IMR-90 (cell line): ENCODE results near the gene SETX. TPM values are rescaled to one million over a fixed set of nuclear protein-coding genes. Genes with fewer than 3 reads are reported as not detected.

Experiments
- ATAC-seq: fragments of 200-7000 bp; cut with Tn5 transposase; 2 replicates; pipeline ENCODE4 v1.9.1; 2020; ENCODE audit warnings: low read depth, mild to moderate bottlenecking, moderate library complexity
- BruUV-seq: library from RNA; stranded (reverse); fragments of 400-500 nt; replicated peaks from 2 replicates; lab custom pipeline; 2021; lab: Mats Ljungman, UMichigan
- CTCF ChIA-PET: fragments of 300-600 bp; formaldehyde crosslinking; extraction: SDS; loops from one replicate; lab custom pipeline; 2021; ENCODE audit warnings: antibody characterized with exemption; lab: Yijun Ruan, JAX
- POLR2A ChIA-PET: fragments of 300-600 bp; sonication (Branson Sonifier 250); formaldehyde crosslinking; loops from one replicate; lab custom pipeline; 2022; ENCODE audit warnings: antibody characterized with exemption; ENCODE audit not compliant: unreplicated experiment; lab: Charles Lee
- DNase-seq: peaks from one replicate; pipeline ENCODE4 v3.0.0; 2013
- H2AFZ ChIP-seq: replicated peaks from 2 replicates; pipeline ENCODE3; 2013; ENCODE audit warnings: low read length, mild to moderate bottlenecking; ENCODE audit not compliant: poor library complexity
- H2AK5ac ChIP-seq: 2 replicates; pipeline ENCODE4 v1.6.1; 2013; ENCODE audit warnings: low read depth, low read length, inconsistent platforms
- H2AK9ac ChIP-seq: replicated peaks from 2 replicates; pipeline ENCODE3; 2013; ENCODE audit warnings: mild to moderate bottlenecking, low read depth, low read length, moderate library complexity; ENCODE audit not compliant: poor library complexity
- H2BK120ac ChIP-seq: 2 replicates; pipeline ENCODE4 v1.6.1; 2013; ENCODE audit warnings: low read depth, low read length, inconsistent platforms
- H2BK15ac ChIP-seq: 3 replicates; pipeline ENCODE4 v1.6.1; 2013; ENCODE audit warnings: low read depth, low read length, inconsistent platforms
- H2BK20ac ChIP-seq: 2 replicates; pipeline ENCODE4 v1.6.1; 2013; ENCODE audit warnings: low read depth, mild to moderate bottlenecking, inconsistent platforms, low read length, moderate library complexity
- H2BK5ac ChIP-seq: 2 replicates; pipeline ENCODE4 v1.6.1; 2013; ENCODE audit warnings: mild to moderate bottlenecking, low read depth, low read length, inconsistent platforms; ENCODE audit not compliant: poor library complexity, severe bottlenecking
- H3K14ac ChIP-seq: replicated peaks from 2 replicates; pipeline ENCODE4 v1.6.1; 2013; ENCODE audit warnings: low read depth, low read length, inconsistent platforms
- H3K18ac ChIP-seq: 2 replicates; pipeline ENCODE4 v1.6.1; 2013; ENCODE audit warnings: low read depth, low read length, control low read depth
- H3K23ac ChIP-seq: 2 replicates; pipeline ENCODE4 v1.6.1; 2013; ENCODE audit warnings: low read depth, low read length, inconsistent platforms
- H3K27ac ChIP-seq: 2 replicates; pipeline ENCODE4 v1.5.1; 2013; ENCODE audit warnings: mild to moderate bottlenecking, control low read depth, low read length; ENCODE audit not compliant: insufficient read depth
- H3K27me3 ChIP-seq: 2 replicates; pipeline ENCODE4 v1.6.1; 2013; ENCODE audit warnings: low read length; ENCODE audit not compliant: control insufficient read depth, insufficient read depth
- H3K36me3 ChIP-seq: 2 replicates; pipeline ENCODE4 v1.6.1; 2013; ENCODE audit warnings: low read length, mixed read lengths; ENCODE audit not compliant: control insufficient read depth, insufficient read depth
- H3K4ac ChIP-seq: 2 replicates; pipeline ENCODE4 v1.6.1; 2013; ENCODE audit warnings: low read depth, low read length, inconsistent platforms
- H3K4me1 ChIP-seq: 2 replicates; pipeline ENCODE4 v1.6.1; 2013; ENCODE audit warnings: low read length, mixed read lengths; ENCODE audit not compliant: control insufficient read depth, insufficient read depth
- H3K4me2 ChIP-seq: 2 replicates; pipeline ENCODE4 v1.6.1; 2013; ENCODE audit warnings: low read depth, mild to moderate bottlenecking, control low read depth, low read length, moderate library complexity
- H3K4me3 ChIP-seq: 2 replicates; pipeline ENCODE4 v1.5.1; 2013; ENCODE audit warnings: low read depth, mild to moderate bottlenecking, control low read depth, low read length, moderate library complexity; ENCODE audit not compliant: insufficient read depth
- H3K56ac ChIP-seq: 2 replicates; pipeline ENCODE4 v1.6.1; 2013; ENCODE audit warnings: low read length, inconsistent platforms; ENCODE audit not compliant: insufficient read depth; ENCODE audit errors: extremely low read depth
- H3K79me1 ChIP-seq, 2 experiments: 2 replicates each; pipeline ENCODE4 v1.6.1; 2013; ENCODE audit warnings: low read length in 2 of 2, inconsistent platforms in 1 of 2, low read depth in 1 of 2
- H3K9ac ChIP-seq: 2 replicates; pipeline ENCODE4 v1.6.1; 2013; ENCODE audit warnings: low read depth, low read length, control low read depth
- H3K9me1 ChIP-seq: 2 replicates; pipeline ENCODE4 v1.6.1; 2013; ENCODE audit warnings: low read length, inconsistent platforms; ENCODE audit not compliant: insufficient read depth
- H3K9me3 ChIP-seq: 2 replicates; pipeline ENCODE4 v1.6.1; 2013; ENCODE audit warnings: low read length; ENCODE audit not compliant: control insufficient read depth, insufficient read depth
- H4K20me1 ChIP-seq: 2 replicates; pipeline ENCODE4 v1.6.1; 2013; ENCODE audit warnings: low read length, inconsistent platforms; ENCODE audit not compliant: insufficient read depth
- H4K5ac ChIP-seq: 2 replicates; pipeline ENCODE4 v1.6.1; 2013; ENCODE audit warnings: mild to moderate bottlenecking, low read depth, low read length, control low read depth
- H4K8ac ChIP-seq, 2 experiments: 2 replicates each; pipeline ENCODE4 v1.6.1; 2013; ENCODE audit warnings: low read depth in 2 of 2, low read length in 2 of 2, control low read depth in 1 of 2, inconsistent platforms in 1 of 2
- H4K91ac ChIP-seq: 2 replicates; pipeline ENCODE4 v1.6.1; 2013; ENCODE audit warnings: low read depth, low read length, inconsistent platforms; ENCODE audit not compliant: insufficient read depth
- WGBS, 2 experiments: methylation state at CpG; one replicate each; pipeline versions ENCODE4 v1.1.5 to v1.1.7; 2013; ENCODE audit warnings: missing lambda C conversion rate in 2 of 2; ENCODE audit not compliant: insufficient read length in 1 of 2; ENCODE audit errors: extremely low coverage in 2 of 2; 5-methylcytosine and 5-hydroxymethylcytosine counted together
- dilution Hi-C: fragments of 300-500 bp; cut with HindIII; formaldehyde crosslinking; loops from one replicate; pipeline ENCODE4 v1.14.3; 2018; ENCODE audit warnings: low sequenced_read_pairs; ENCODE audit not compliant: unreplicated experiment
- in situ Hi-C: fragments of 300-500 bp; cut with MboI; formaldehyde crosslinking; loops from 3 replicates; pipeline ENCODE4 v1.14.3; 2019; ENCODE audit warnings: low sequenced_read_pairs, inconsistent platforms, mixed read lengths
- intact Hi-C: fragments of 100-400 bp; cut with micrococcal nuclease; formaldehyde crosslinking; loops from 2 replicates; pipeline ENCODE4 v1.10.0; 2022
- polyA plus RNA-seq, 3 experiments: library from polyadenylated mRNA; depleted of rRNA; stranded (reverse); fragments of >200 nt; gene quantifications; 2 replicates each; pipeline ENCODE4 v1.2.3, GENCODE V29; 2012; ENCODE audit warnings: low replicate concordance in 1 of 3
- total RNA-seq: library from RNA; depleted of rRNA; stranded (reverse); fragments of >200 nt; gene quantifications from 2 replicates; pipeline ENCODE4 v1.2.3, GENCODE V29; 2012
- TF ChIP-seq, protein P1 (sequence below): fragments of 150-350 bp; IDR thresholded peaks from 2 replicates; pipeline ENCODE4 v1.6.1; 2017; ENCODE audit warnings: mild to moderate bottlenecking, antibody characterized with exemption, low read length, low read depth
- TF ChIP-seq, protein P2 (sequence below): conservative IDR thresholded peaks from 2 replicates; pipeline ENCODE4 v1.5.1; 2012; ENCODE audit warnings: mild to moderate bottlenecking, low read depth, low read length, improper control_type of control experiment

SETX gene
- total and polyA plus RNA-seq, 2 of the 4 experiments (the other 2 are of a cell fraction): 13.1 to 55.0 TPM

DNA sequence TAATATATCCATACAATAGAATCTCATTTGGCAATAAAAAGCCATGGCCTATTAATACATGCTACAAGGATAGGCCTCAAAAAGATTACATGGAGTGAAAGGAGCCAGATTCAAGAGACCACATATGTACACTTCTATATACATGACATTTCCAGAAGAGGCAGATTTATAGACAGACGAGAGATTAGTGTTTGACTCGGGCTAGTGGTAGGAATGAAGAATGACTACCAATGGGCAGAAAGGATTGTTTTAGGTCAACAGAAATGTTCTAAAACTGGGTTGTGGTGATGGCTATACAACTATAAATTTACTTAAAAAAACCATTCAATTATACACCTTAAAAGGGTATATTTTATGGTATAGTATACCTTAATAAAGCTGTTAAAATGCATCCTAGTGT, 41.9 kb downstream of the SETX start:
- dilution Hi-C loops: no loop called here
- Histone ChIP-seq H3K23ac (no peak overlapping the region), H2AK5ac (no peak overlapping the region), H2AK9ac (no peak overlapping the region), H3K79me1 (peaks cover 36 to 50% of the 10 kb centered on the region in 2 experiments), H3K4me1 (no peaks in the 10 kb centered on the region), H4K91ac (no peak overlapping the region), H3K4me2 (no peak overlapping the region), H3K27me3 (no peaks in the 10 kb centered on the region), H3K14ac (no peak overlapping the region), H4K8ac (no peak overlapping the region), H3K4me3 (no peak overlapping the region), H4K20me1 (peaks cover 27% of the 10 kb centered on the region; the same call in 1 of the 2 replicates), H3K36me3 (peaks cover 27% of the 10 kb centered on the region), H2BK5ac (no peak overlapping the region), H3K18ac (no peak overlapping the region), H3K9ac (no peak overlapping the region), H4K5ac (no peak overlapping the region), H2BK20ac (no peak overlapping the region), H3K27ac (no peak overlapping the region), H3K56ac (no peak overlapping the region), H3K4ac (no peak overlapping the region), H2BK15ac (no peak overlapping the region), H2BK120ac (no peak overlapping the region), H3K9me1 (peaks cover 3% of the 10 kb centered on the region), H3K9me3 (no peaks in the 10 kb centered on the region), H2AFZ (no peak overlapping the region)
- in situ Hi-C loops: no loop called here
- ChIA-PET POLR2A (no interaction called here), CTCF (no interaction called here)
- intact Hi-C loops: no loop called here
- WGBS, 2 experiments: no CpG with 5 or more reads among the region's 2 CpGs
- ATAC-seq (no peak), DNase-seq (no peak)
- TF ChIP-seq, protein P1, sequence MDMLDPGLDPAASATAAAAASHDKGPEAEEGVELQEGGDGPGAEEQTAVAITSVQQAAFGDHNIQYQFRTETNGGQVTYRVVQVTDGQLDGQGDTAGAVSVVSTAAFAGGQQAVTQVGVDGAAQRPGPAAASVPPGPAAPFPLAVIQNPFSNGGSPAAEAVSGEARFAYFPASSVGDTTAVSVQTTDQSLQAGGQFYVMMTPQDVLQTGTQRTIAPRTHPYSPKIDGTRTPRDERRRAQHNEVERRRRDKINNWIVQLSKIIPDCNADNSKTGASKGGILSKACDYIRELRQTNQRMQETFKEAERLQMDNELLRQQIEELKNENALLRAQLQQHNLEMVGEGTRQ: no peak
- TF ChIP-seq, protein P2, sequence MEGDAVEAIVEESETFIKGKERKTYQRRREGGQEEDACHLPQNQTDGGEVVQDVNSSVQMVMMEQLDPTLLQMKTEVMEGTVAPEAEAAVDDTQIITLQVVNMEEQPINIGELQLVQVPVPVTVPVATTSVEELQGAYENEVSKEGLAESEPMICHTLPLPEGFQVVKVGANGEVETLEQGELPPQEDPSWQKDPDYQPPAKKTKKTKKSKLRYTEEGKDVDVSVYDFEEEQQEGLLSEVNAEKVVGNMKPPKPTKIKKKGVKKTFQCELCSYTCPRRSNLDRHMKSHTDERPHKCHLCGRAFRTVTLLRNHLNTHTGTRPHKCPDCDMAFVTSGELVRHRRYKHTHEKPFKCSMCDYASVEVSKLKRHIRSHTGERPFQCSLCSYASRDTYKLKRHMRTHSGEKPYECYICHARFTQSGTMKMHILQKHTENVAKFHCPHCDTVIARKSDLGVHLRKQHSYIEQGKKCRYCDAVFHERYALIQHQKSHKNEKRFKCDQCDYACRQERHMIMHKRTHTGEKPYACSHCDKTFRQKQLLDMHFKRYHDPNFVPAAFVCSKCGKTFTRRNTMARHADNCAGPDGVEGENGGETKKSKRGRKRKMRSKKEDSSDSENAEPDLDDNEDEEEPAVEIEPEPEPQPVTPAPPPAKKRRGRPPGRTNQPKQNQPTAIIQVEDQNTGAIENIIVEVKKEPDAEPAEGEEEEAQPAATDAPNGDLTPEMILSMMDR: 0 out of 2 replicates have a peak, but pooled peaks have one; percentile 9
- BruUV-seq: no TSS peak
